K562 (cell line): ENCODE results near the gene MEF2D. TPM values are rescaled to one million over a fixed set of nuclear protein-coding genes. Genes with fewer than 3 reads are reported as not detected.

Experiments
- ARHGAP35 ChIP-seq: fragments of 450-650 bp; IDR thresholded peaks from 2 replicates; pipeline ENCODE4 v1.6.1; 2018; ENCODE audit not compliant: partially characterized antibody
- ARID1B ChIP-seq: fragments of 450-650 bp; IDR thresholded peaks from 2 replicates; pipeline ENCODE4 v1.6.1; 2016; ENCODE audit warnings: antibody characterized with exemption, mild to moderate bottlenecking, inconsistent platforms
- E2F3 ChIP-seq: fragments of 250-450 bp; sonication (Bioruptor Pico); IDR thresholded peaks from 2 replicates; pipeline ENCODE4 v1.4.0; 2020; ENCODE audit warnings: mild to moderate bottlenecking
- HCFC1 ChIP-seq: IDR thresholded peaks from 2 replicates; pipeline ENCODE4 v1.6.1; 2012; ENCODE audit warnings: low read depth, low read length, improper control_type of control experiment
- KDM2B ChIP-seq: fragments of 250-450 bp; sonication (Bioruptor Pico); IDR thresholded peaks from 2 replicates; pipeline ENCODE4 v1.8.0; 2021; ENCODE audit warnings: mild to moderate bottlenecking, moderate library complexity
- PPARD ChIP-seq: fragments of 250-450 bp; sonication (Bioruptor Pico); IDR thresholded peaks from 2 replicates; pipeline ENCODE4 v1.8.0; 2022; ENCODE audit warnings: inconsistent platforms, mild to moderate bottlenecking, moderate library complexity
- RAD21 ChIP-seq, 2 experiments: fragments of 250-450 bp in 1 of 2; fragments of 450-650 bp in 1 of 2; sonication (Bioruptor Pico) in 1 of 2; formaldehyde crosslinking in 1 of 2; IDR thresholded peaks in 1 of 2; conservative IDR thresholded peaks in 1 of 2; 2 replicates each; pipeline versions ENCODE4 v1.4.0 to v1.8.0; 2020 to 2022; ENCODE audit warnings: mild to moderate bottlenecking in 2 of 2, moderate library complexity in 1 of 2
- REST ChIP-seq, 2 experiments: fragments of 450-650 bp; formaldehyde crosslinking in 1 of 2; IDR thresholded peaks; 2 replicates each; pipeline versions ENCODE4 v1.4.0 to v1.6.1; 2014 to 2020; ENCODE audit warnings: mild to moderate bottlenecking in 2 of 2, borderline replicate concordance in 1 of 2, low read depth in 1 of 2
- RUNX1 ChIP-seq: sonication (generic); IDR thresholded peaks from 2 replicates; pipeline ENCODE4 v1.6.1; 2016; ENCODE audit warnings: antibody characterized with exemption, low read depth
- SIN3A ChIP-seq, 2 experiments: fragments of 150-350 bp in 1 of 2; IDR thresholded peaks; 2 replicates each; pipeline ENCODE4 v1.6.1; 2011 to 2016; ENCODE audit warnings: borderline replicate concordance in 2 of 2, low read depth in 2 of 2, low read length in 2 of 2, mild to moderate bottlenecking in 2 of 2, moderate library complexity in 2 of 2; ENCODE audit not compliant: control insufficient read depth in 1 of 2
- TSHZ1 ChIP-seq: fragments of 250-450 bp; sonication (Bioruptor Pico); IDR thresholded peaks from 2 replicates; pipeline ENCODE4 v1.4.0; 2020; ENCODE audit warnings: mild to moderate bottlenecking, moderate library complexity
- ZNF263 ChIP-seq: sonication (generic); formaldehyde crosslinking; IDR thresholded peaks from 2 replicates; pipeline ENCODE4 v1.8.0; 2022; ENCODE audit warnings: mild to moderate bottlenecking, missing genetic modification reagents, borderline replicate concordance
- ZNF639 ChIP-seq, 2 experiments: fragments of 200-800 bp in 1 of 2; sonication (Bioruptor generic) in 1 of 2; sonication (generic) in 1 of 2; formaldehyde crosslinking in 1 of 2; IDR thresholded peaks in 1 of 2; conservative IDR thresholded peaks in 1 of 2; 2 replicates each; pipeline versions ENCODE4 v1.5.0 to v1.6.1; 2016 to 2020; ENCODE audit warnings: missing compliant biosample characterization in 1 of 2, missing genetic modification characterization in 1 of 2, missing genetic modification reagents in 1 of 2
- polyA plus RNA-seq, 8 experiments: library from polyadenylated mRNA; depleted of rRNA in 4 of 8; stranded (reverse) in 5 of 8; unstranded in 3 of 8; fragments of >200 nt; fragmentation: Nextera tagmentation in 2 of 8; fragmentation: Illumina TruSeq in 1 of 8; extraction: Ambion mirVana in 2 of 8; extraction: Trizol in 1 of 8; gene quantifications; 2 replicates each; pipeline versions ENCODE4 v1.2.1 to v1.2.3, GENCODE V29; 2011 to 2014; ENCODE audit warnings: inconsistent platforms in 1 of 8, missing spikeins in 1 of 8
- total RNA-seq, 7 experiments: library from RNA; depleted of rRNA in 6 of 7; stranded (reverse); fragments of >200 nt in 6 of 7; fragmentation: Illumina TruSeq in 2 of 7; extraction: Trizol in 2 of 7; gene quantifications; 2 replicates each; pipeline versions ENCODE4 v1.2.1 to v1.2.3, GENCODE V29; 2011 to 2021; ENCODE audit warnings: low replicate concordance in 1 of 7

Gene MEF2D
- total and polyA plus RNA-seq, 9 of the 15 experiments (the other 6 are each of a cell fraction or from before 2014, with no cell fraction given): 0.10 to 19.5 (median 2.6) TPM

GRCh38 chr1:156465747-156466365 is 34.7 kb downstream of the MEF2D start (continued):
- TF ChIP-seq ZNF639 (CRISPR knock-in tag; conservative IDR thresholded peaks at IDR 0.05 in 1 of 2, IDR thresholded peaks at IDR 0.05 in 1 of 2) (no peak), ARHGAP35 (no peak), SIN3A (IDR thresholded peaks at IDR 0.05; ENCODE audit: borderline replicate concordance in 2 of 2, control insufficient read depth in 1 of 2, low read depth in 2 of 2, low read length in 2 of 2) (no peak), RAD21 (CRISPR knock-in tag; conservative IDR thresholded peaks at IDR 0.05 in 1 of 2, IDR thresholded peaks at IDR 0.05 in 1 of 2) (peak in 1 of 2 experiments; percentile 38; a peak in 2 of 4 replicates), ZNF263 (CRISPR knock-in tag) (no peak), PPARD (CRISPR knock-in tag) (no peak), REST (IDR thresholded peaks at IDR 0.05; ENCODE audit: borderline replicate concordance) (peak; percentile 14; the same call in 1 of the 2 replicates), REST (CRISPR knock-in tag; IDR thresholded peaks at IDR 0.05; ENCODE audit: low read depth) (no peak), KDM2B (CRISPR knock-in tag) (no peak), ARID1B (no peak), RUNX1 (no peak), E2F3 (no peak), TSHZ1 (CRISPR knock-in tag) (no peak), HCFC1 (peak; percentile 19; the same call in 1 of the 2 replicates)
